GM15510 (cell line): Measurements from ENCODE around the gene RELL2.

Source experiments
- POLR2A ChIP-seq: IDR thresholded peaks from 3 replicates; pipeline ENCODE4 v1.6.1; 2011; ENCODE audit warnings: borderline replicate concordance; ENCODE audit not compliant: insufficient read length; ENCODE audit errors: extremely low read depth

RELL2 gene

GRCh38 chr5:141617128-141617527 lies 19.7 kb upstream of the RELL2 start:
- no peak for TF ChIP-seq POLR2A

DNA sequence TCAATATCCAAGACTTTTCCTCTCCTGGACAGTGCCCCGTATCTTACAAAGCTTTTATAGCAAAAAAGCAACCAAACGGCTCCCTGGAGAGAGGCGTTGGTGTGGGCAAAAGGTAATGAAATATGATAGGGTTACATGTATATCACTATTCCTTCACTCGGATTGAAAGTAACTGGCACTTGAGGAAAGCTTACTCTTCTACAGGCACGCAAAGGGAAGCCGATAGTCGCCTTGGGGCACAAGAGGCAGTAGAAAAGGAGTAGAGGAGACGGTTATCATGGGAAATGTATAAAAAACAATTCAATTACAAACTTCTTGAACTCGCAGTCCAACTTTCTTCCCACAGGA lies 19.1 kb upstream of the RELL2 start:
- no peak for TF ChIP-seq POLR2A

DNA sequence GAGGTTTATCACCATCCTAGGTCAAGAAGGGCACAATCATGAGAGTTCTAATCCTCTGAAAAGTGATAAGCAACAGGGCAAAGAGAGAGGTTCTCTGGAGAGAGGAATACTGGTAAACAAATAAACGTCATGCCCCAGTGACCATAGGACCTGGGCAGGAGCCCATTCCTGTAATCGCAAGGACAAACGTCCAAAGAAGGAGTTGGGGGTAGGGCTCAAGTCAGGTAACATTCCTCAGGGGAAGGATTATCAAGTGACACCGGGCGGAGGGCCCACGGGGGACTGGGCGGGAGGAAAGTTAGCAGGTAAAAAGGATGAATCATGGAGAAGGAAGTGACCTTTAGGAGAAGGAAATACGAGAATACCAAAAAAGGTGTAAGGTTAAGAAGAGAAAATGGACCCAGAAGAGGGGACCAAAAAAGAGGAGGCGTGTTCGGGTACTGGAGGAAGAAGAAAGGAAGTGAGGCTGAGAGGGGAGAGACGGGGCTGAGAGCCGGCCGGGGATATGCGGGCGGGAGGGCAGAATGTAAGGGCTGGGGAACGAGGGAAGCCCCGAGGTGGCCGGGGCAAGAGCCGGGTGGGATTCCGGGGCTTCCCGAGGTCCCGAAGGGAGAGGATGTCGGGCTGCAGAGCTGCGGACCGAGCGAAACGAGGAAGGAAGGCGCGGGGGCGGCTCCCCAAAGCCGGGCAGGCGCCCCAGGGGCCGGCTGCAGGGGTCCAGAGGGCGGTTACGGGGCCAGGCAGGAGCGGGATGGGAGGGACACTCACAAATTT lies 18.6 kb upstream of the RELL2 start:
- no peak for TF ChIP-seq POLR2A

- TF ChIP-seq POLR2A = peak; percentile 91
Measured at GRCh38 chr5:141618804-141619554, 17.8 kb upstream of the RELL2 start, which contains the start of gene DIAPH1. Gene DIAPH1, minus strand, starts transcription at chr5:141619000. Its CDS starts 86 bp downstream, at chr5:141618914.

DNA sequence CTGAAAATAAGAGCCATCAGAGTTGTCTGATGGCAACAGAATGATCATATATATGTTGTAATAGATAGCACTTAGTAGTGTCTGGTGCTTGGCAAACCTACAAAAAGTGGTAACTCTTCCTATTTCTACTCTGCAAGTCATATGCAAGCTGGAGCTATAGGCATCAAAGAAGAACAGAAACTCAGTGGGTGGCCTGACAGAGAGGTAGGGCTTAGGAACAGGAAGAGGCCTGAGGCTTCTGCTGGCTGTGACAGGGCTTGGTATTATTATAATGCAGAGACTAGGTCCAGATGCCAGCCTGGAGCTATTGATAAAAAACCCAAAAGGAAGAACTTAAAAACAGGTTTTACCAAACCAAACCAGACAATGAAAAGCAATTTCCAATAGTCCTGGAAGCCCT lies 13.6 kb upstream of the RELL2 start:
- TF ChIP-seq POLR2A = no peak

GRCh38 chr5:141623611-141624010 lies 13.2 kb upstream of the RELL2 start:
- TF ChIP-seq POLR2A = no peak

DNA sequence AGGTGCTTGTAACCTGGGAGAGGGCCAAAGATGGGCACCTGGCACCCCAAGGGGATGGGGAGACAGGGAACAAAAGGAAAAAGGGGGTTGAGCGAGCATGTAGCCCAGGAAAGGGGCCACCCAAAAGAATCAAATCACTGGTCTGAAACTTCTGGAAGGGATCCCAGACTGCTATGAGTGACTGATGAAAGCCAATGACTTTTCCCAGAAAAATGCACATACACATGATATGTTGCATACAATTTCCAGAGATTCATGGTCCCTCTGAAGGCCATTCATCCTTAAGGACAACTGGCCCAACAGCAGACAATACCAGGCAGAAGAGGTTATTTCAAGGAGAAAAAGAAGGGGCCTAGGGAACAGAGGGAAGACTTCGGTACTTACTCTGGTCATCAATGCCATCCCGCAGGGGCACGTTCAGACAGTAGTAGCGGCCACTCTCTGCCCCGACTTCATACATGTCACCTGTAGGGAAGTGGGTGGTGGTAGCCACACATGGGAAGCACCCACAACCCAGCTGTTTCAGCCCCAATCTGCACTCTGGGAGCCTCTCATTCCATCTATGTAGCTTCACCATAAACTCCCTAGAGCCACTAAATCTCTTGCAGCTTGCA lies 8.5 kb upstream of the RELL2 start:
- no peak for TF ChIP-seq POLR2A

DNA sequence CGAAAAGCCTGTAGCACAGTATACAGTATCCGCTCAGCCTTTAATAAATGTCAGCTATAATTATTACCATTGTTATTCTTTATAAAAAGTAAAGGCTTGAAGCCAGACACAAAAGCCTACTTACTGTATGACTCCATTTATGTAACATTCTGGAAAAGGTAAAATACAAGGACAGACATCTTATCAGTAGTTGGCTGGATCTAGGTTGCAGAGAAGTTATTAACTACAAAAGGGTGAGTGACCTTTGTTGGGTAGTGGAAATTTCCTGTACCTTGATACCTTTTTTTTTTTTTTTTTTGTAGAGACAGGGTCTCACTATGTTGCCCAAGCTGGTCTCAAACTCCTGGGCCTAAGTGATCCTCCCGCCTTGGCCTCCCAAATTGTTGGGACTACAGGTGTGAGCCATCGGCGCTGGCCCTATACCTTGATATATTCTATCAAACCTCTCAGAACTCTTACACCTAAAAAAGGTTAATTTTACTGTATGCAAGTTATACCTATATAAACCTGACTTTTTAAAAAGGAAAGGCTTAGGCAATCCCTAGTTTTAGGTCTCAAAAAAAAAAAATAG lies 6.1 kb upstream of the RELL2 start:
- no peak for TF ChIP-seq POLR2A

GRCh38 chr5:141632650-141633049 lies 4.1 kb upstream of the RELL2 start:
- no peak for TF ChIP-seq POLR2A

DNA sequence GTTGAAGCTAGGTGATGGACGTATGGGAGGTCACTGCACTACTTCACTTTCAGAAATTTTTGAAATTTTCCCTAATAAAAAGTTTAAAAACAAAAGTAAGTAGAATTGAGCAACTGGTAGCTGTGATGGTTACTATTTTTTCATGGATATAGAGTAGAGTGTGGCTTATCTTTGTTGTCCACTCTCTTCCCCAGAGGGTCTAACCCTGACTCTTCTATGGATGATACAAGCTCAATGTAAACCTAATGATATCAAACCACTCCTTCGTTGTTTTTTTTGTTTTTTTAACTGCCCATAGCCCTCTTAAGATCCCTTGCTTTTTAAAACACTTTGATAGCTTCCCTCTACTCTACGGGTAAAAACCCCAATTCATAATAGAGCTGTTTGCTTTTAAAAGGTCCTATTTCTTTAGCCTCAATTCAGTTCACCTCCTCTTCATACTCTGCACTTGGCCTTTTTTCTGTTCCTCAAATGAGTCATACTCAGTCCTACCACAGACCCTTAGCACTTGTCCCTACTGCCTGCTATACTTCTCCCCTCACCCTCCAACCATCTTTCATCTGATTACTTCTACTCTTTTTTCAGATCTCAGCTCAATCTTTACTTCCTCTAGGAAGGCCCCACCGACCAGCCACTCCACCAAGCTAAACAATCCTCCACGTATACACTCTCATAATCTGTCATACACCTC lies 2.8 kb upstream of the RELL2 start:
- TF ChIP-seq POLR2A = no peak

GRCh38 chr5:141634720-141635119 lies 2.1 kb upstream of the RELL2 start:
- TF ChIP-seq POLR2A = no peak

- no peak for TF ChIP-seq POLR2A
Measured at GRCh38 chr5:141635646-141636045, 1.2 kb upstream of the RELL2 start.

DNA sequence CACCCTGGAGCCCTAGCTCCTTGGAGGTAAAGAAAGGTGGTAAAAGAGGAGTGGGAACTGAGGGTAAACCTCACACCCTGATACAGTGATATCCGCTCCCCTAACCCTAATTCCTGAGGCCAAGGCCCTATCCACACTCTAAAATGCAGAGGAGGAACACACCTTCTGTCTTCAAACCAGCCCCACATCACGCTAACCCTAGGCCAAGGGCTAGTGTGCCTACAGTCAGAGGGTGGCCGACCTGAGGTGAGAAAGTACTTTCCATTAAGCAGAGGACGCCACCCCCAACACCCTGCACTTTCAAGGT lies 738 bp upstream of the RELL2 start:
- TF ChIP-seq POLR2A = no peak

GRCh38 chr5:141637123-141637766 lies 448 bp downstream of the RELL2 start:
- peak; percentile 9 for TF ChIP-seq POLR2A

DNA sequence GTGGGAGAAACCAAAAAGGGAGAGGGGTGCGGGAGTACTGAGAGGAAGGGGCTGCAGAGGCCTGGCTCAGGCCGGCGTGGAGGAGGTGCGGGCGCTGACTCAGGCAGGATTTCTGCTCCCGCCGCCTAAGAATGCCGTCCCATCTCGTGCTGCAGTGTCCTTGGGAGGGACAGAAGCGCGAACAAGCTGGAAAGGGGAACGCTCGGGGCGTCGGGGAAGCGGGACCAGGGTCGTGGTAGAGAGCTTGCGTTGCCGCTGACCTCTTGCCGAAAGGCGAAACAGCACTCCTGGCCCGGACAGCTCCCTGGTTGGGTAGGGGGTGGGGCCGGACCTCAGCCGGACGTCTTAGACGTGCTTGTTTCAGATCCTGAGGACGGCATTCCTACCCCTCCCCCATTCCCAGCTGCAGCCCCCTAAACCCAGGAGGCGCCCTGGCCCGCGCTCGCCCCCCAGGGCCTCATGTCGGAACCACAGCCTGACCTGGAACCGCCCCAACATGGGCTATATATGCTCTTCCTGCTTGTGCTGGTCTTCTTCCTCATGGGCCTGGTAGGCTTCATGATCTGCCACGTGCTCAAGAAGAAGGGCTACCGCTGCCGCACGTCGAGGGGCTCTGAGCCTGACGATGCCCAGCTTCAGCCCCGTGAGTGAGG lies 1.1 kb downstream of the RELL2 start:
- no peak for TF ChIP-seq POLR2A

- no peak for TF ChIP-seq POLR2A
Measured at GRCh38 chr5:141638771-141639170, 2.0 kb downstream of the RELL2 start.
